Measurements from ENCODE around the gene TSPAN11. TPM values are rescaled to one million over a fixed set of nuclear protein-coding genes. Genes with fewer than 3 reads are reported as not detected.

TSPAN11 gene
- total and polyA plus RNA-seq, 2 donors (not counting 1 experiment from before 2014, with no cell fraction given) = not detected

- H3K4me3 ChIP-seq (ENCODE audit: control extremely low read depth in 1 of 5, extremely low read depth in 1 of 5, insufficient read depth in 1 of 5, low read depth in 2 of 5, low read length in 4 of 5) = no peak overlapping the region
- ATAC-seq (ENCODE audit: low read depth) (no peak), DNase-seq (no peak)
- no peaks in the 10 kb centered on the region for H3K79me2 ChIP-seq (ENCODE audit: control insufficient read depth, insufficient read depth, low read length)
- H3K27ac Mint-ChIP-seq = no peak overlapping the region
- H3K27me3 ChIP-seq (replicated peaks in 1 of 4; ENCODE audit: control extremely low read depth in 1 of 4, control insufficient read depth in 3 of 4, insufficient read depth in 4 of 4, low read length in 3 of 4) = no peaks in the 10 kb centered on the region
- no peaks in the 10 kb centered on the region for H3K36me3 ChIP-seq (replicated peaks in 1 of 2; ENCODE audit: control extremely low read depth in 1 of 2, control insufficient read depth in 1 of 2, extremely low read depth in 1 of 2, insufficient read depth in 2 of 2, low read length in 1 of 2)
- H2AFZ ChIP-seq (ENCODE audit: insufficient read depth, low read depth, low read length, poor library complexity, severe bottlenecking) = no peak overlapping the region
- H3K27ac ChIP-seq (ENCODE audit: low read length in 2 of 2) = no peak overlapping the region
- H3K4me1 Mint-ChIP-seq = no peaks in the 10 kb centered on the region
- CTCF ChIA-PET = no interaction called here
- no peak overlapping the region for H3K4me2 ChIP-seq (replicated peaks; ENCODE audit: low read depth, low read length, poor library complexity, severe bottlenecking)
- no peak overlapping the region for H3K9ac ChIP-seq (ENCODE audit: low read length)
- TF ChIP-seq CTCF (IDR thresholded peaks at IDR 0.05) = no peak
- no peak for TF ChIP-seq EZH2 (IDR thresholded peaks at IDR 0.05; ENCODE audit: borderline replicate concordance, insufficient read depth, low read depth, low read length, poor library complexity, severe bottlenecking)
- no peaks in the 10 kb centered on the region for H3K9me3 ChIP-seq (ENCODE audit: control extremely low read depth in 1 of 3, control insufficient read depth in 2 of 3, insufficient read depth in 1 of 3, low read length in 2 of 3)
- POLR2A ChIA-PET = no interaction called here
- WGBS (ENCODE audit: insufficient coverage) = 88% methylated on average over 4 of the region's 4 CpGs
- no peak overlapping the region for H3K4me3 Mint-ChIP-seq
- no peaks in the 10 kb centered on the region for H3K27me3 Mint-ChIP-seq
- H3K4me1 ChIP-seq (ENCODE audit: control insufficient read depth in 2 of 2, insufficient read depth in 2 of 2, low read length in 2 of 2) = no peaks in the 10 kb centered on the region
- H3K9me3 Mint-ChIP-seq (ENCODE audit: insufficient read depth) = no peaks in the 10 kb centered on the region
- intact Hi-C loops (cut with micrococcal nuclease) = no loop called here
- H4K20me1 ChIP-seq (ENCODE audit: control insufficient read depth, insufficient read depth, low read length, poor library complexity, severe bottlenecking) = no peaks in the 10 kb centered on the region
Measured at GRCh38 chr12:30991466-30991865, 64.9 kb downstream of the TSPAN11 start.

- TF ChIP-seq CTCF (IDR thresholded peaks at IDR 0.05) (no peak), EZH2 (IDR thresholded peaks at IDR 0.05; ENCODE audit: borderline replicate concordance, insufficient read depth, low read depth, low read length, poor library complexity, severe bottlenecking) (no peak)
- no peaks in the 10 kb centered on the region for H3K9me3 Mint-ChIP-seq (ENCODE audit: insufficient read depth)
- no peak overlapping the region for H3K4me3 Mint-ChIP-seq
- 78% methylated on average over 4 of the region's 4 CpGs for WGBS (ENCODE audit: insufficient coverage)
- H3K27me3 ChIP-seq (replicated peaks in 1 of 4; ENCODE audit: control extremely low read depth in 1 of 4, control insufficient read depth in 3 of 4, insufficient read depth in 4 of 4, low read length in 3 of 4) = no peaks in the 10 kb centered on the region
- no peaks in the 10 kb centered on the region for H3K4me1 Mint-ChIP-seq
- H3K79me2 ChIP-seq (ENCODE audit: control insufficient read depth, insufficient read depth, low read length) = no peaks in the 10 kb centered on the region
- no peak overlapping the region for H3K27ac Mint-ChIP-seq
- ATAC-seq (ENCODE audit: low read depth) = no peak
- POLR2A ChIA-PET = no interaction called here
- intact Hi-C loops (cut with micrococcal nuclease) = no loop called here
- H3K27ac ChIP-seq (ENCODE audit: low read length in 2 of 2) = no peak overlapping the region
- no peaks in the 10 kb centered on the region for H4K20me1 ChIP-seq (ENCODE audit: control insufficient read depth, insufficient read depth, low read length, poor library complexity, severe bottlenecking)
- no peak overlapping the region for H3K4me3 ChIP-seq (ENCODE audit: control extremely low read depth in 1 of 5, extremely low read depth in 1 of 5, insufficient read depth in 1 of 5, low read depth in 2 of 5, low read length in 4 of 5)
- no peak overlapping the region for H2AFZ ChIP-seq (ENCODE audit: insufficient read depth, low read depth, low read length, poor library complexity, severe bottlenecking)
- H3K4me1 ChIP-seq (ENCODE audit: control insufficient read depth in 2 of 2, insufficient read depth in 2 of 2, low read length in 2 of 2) = no peaks in the 10 kb centered on the region
- no peak for DNase-seq
- H3K9ac ChIP-seq (ENCODE audit: low read length) = no peak overlapping the region
- H3K9me3 ChIP-seq (ENCODE audit: control extremely low read depth in 1 of 3, control insufficient read depth in 2 of 3, insufficient read depth in 1 of 3, low read length in 2 of 3) = no peaks in the 10 kb centered on the region
- no peaks in the 10 kb centered on the region for H3K36me3 ChIP-seq (replicated peaks in 1 of 2; ENCODE audit: control extremely low read depth in 1 of 2, control insufficient read depth in 1 of 2, extremely low read depth in 1 of 2, insufficient read depth in 2 of 2, low read length in 1 of 2)
- CTCF ChIA-PET = no interaction called here
- H3K4me2 ChIP-seq (replicated peaks; ENCODE audit: low read depth, low read length, poor library complexity, severe bottlenecking) = no peak overlapping the region
- H3K27me3 Mint-ChIP-seq = no peaks in the 10 kb centered on the region
Measured at GRCh38 chr12:30992381-30992780, 65.8 kb downstream of the TSPAN11 start.
